ENCODE measurements around the gene FAXC.

The FAXC gene

GRCh38 chr6:99254616-99255550, 94.6 kb downstream of the FAXC start:
- Histone ChIP-seq H3K27ac (ENCODE audit: insufficient read depth, low read depth, low read length, poor library complexity, severe bottlenecking) (no peak overlapping the region), H3K4me1 (ENCODE audit: control insufficient read depth, insufficient read depth, low read length) (no peaks in the 10 kb centered on the region), H3K36me3 (ENCODE audit: control insufficient read depth, insufficient read depth, low read length) (no peaks in the 10 kb centered on the region), H3K4me3 (ENCODE audit: insufficient read depth, low read depth, low read length) (no peak overlapping the region), H3K27me3 (ENCODE audit: control insufficient read depth, insufficient read depth, low read length, poor library complexity, severe bottlenecking) (no peaks in the 10 kb centered on the region), H3K9me3 (ENCODE audit: control insufficient read depth, low read length) (no peaks in the 10 kb centered on the region)
- WGBS, 2 experiments: 91 to 92% methylated on average over 20 of the region's 20 CpGs

GRCh38 chr6:99253271-99253670, 96.2 kb downstream of the FAXC start:
- H3K4me3 ChIP-seq (ENCODE audit: insufficient read depth, low read depth, low read length): no peak overlapping the region
- 90 to 94% methylated on average over 2 of the region's 2 CpGs for WGBS, 2 experiments

GRCh38 chr6:99252421-99252820, 97.1 kb downstream of the FAXC start:
- Histone ChIP-seq H3K36me3 (ENCODE audit: control insufficient read depth, insufficient read depth, low read length) (no peaks in the 10 kb centered on the region), H3K9me3 (ENCODE audit: control insufficient read depth, low read length) (no peaks in the 10 kb centered on the region), H3K4me3 (ENCODE audit: insufficient read depth, low read depth, low read length) (no peak overlapping the region), H3K4me1 (ENCODE audit: control insufficient read depth, insufficient read depth, low read length) (no peaks in the 10 kb centered on the region), H3K27me3 (ENCODE audit: control insufficient read depth, insufficient read depth, low read length, poor library complexity, severe bottlenecking) (no peaks in the 10 kb centered on the region), H3K27ac (ENCODE audit: insufficient read depth, low read depth, low read length, poor library complexity, severe bottlenecking) (no peak overlapping the region)
- WGBS, 2 experiments: 94% methylated on average over 9 of the region's 9 CpGs

More at GRCh38 chr6:99253271-99253670, 96.2 kb downstream of the FAXC start:
- Histone ChIP-seq H3K9me3 (ENCODE audit: control insufficient read depth, low read length) (no peaks in the 10 kb centered on the region), H3K27ac (ENCODE audit: insufficient read depth, low read depth, low read length, poor library complexity, severe bottlenecking) (no peak overlapping the region), H3K36me3 (ENCODE audit: control insufficient read depth, insufficient read depth, low read length) (no peaks in the 10 kb centered on the region), H3K4me1 (ENCODE audit: control insufficient read depth, insufficient read depth, low read length) (no peaks in the 10 kb centered on the region), H3K27me3 (ENCODE audit: control insufficient read depth, insufficient read depth, low read length, poor library complexity, severe bottlenecking) (no peaks in the 10 kb centered on the region)

- H3K27me3 ChIP-seq (ENCODE audit: control insufficient read depth, insufficient read depth, low read length, poor library complexity, severe bottlenecking): no peaks in the 10 kb centered on the region
- no peak overlapping the region for H3K4me3 ChIP-seq (ENCODE audit: insufficient read depth, low read depth, low read length)
- H3K36me3 ChIP-seq (ENCODE audit: control insufficient read depth, insufficient read depth, low read length): no peaks in the 10 kb centered on the region
- no peaks in the 10 kb centered on the region for H3K4me1 ChIP-seq (ENCODE audit: control insufficient read depth, insufficient read depth, low read length)
- no peaks in the 10 kb centered on the region for H3K9me3 ChIP-seq (ENCODE audit: control insufficient read depth, low read length)
- 91 to 98% methylated on average over 2 of the region's 2 CpGs for WGBS, 2 experiments
- no peak overlapping the region for H3K27ac ChIP-seq (ENCODE audit: insufficient read depth, low read depth, low read length, poor library complexity, severe bottlenecking)
These were observed 99.0 kb downstream of the FAXC start for GRCh38 chr6:99250476-99250875.

GRCh38 chr6:99246602-99247001, 102.9 kb downstream of the FAXC start:
- Histone ChIP-seq H3K27me3 (ENCODE audit: control insufficient read depth, insufficient read depth, low read length, poor library complexity, severe bottlenecking) (no peaks in the 10 kb centered on the region), H3K4me3 (ENCODE audit: insufficient read depth, low read depth, low read length) (no peak overlapping the region), H3K36me3 (ENCODE audit: control insufficient read depth, insufficient read depth, low read length) (no peaks in the 10 kb centered on the region), H3K9me3 (ENCODE audit: control insufficient read depth, low read length) (no peaks in the 10 kb centered on the region), H3K27ac (ENCODE audit: insufficient read depth, low read depth, low read length, poor library complexity, severe bottlenecking) (no peak overlapping the region), H3K4me1 (ENCODE audit: control insufficient read depth, insufficient read depth, low read length) (no peaks in the 10 kb centered on the region)
- WGBS, 2 experiments: 100% methylated on average over 1 of the region's 1 CpG; no CpG with 5 or more reads in 1 of the 2 experiments

- H3K27ac ChIP-seq (ENCODE audit: insufficient read depth, low read depth, low read length, poor library complexity, severe bottlenecking): no peak overlapping the region
- no peak overlapping the region for H3K4me3 ChIP-seq (ENCODE audit: insufficient read depth, low read depth, low read length)
- no peaks in the 10 kb centered on the region for H3K27me3 ChIP-seq (ENCODE audit: control insufficient read depth, insufficient read depth, low read length, poor library complexity, severe bottlenecking)
- WGBS, 2 experiments: 55 to 57% methylated on average over 5 of the region's 5 CpGs
- H3K9me3 ChIP-seq (ENCODE audit: control insufficient read depth, low read length): no peaks in the 10 kb centered on the region
- no peaks in the 10 kb centered on the region for H3K4me1 ChIP-seq (ENCODE audit: control insufficient read depth, insufficient read depth, low read length)
- no peaks in the 10 kb centered on the region for H3K36me3 ChIP-seq (ENCODE audit: control insufficient read depth, insufficient read depth, low read length)
These were observed 107.5 kb downstream of the FAXC start for GRCh38 chr6:99241905-99242534.

- Histone ChIP-seq H3K36me3 (ENCODE audit: control insufficient read depth, insufficient read depth, low read length) (no peaks in the 10 kb centered on the region), H3K27ac (ENCODE audit: insufficient read depth, low read depth, low read length, poor library complexity, severe bottlenecking) (no peak overlapping the region), H3K27me3 (ENCODE audit: control insufficient read depth, insufficient read depth, low read length, poor library complexity, severe bottlenecking) (no peaks in the 10 kb centered on the region), H3K9me3 (ENCODE audit: control insufficient read depth, low read length) (no peaks in the 10 kb centered on the region), H3K4me1 (ENCODE audit: control insufficient read depth, insufficient read depth, low read length) (no peaks in the 10 kb centered on the region), H3K4me3 (ENCODE audit: insufficient read depth, low read depth, low read length) (no peak overlapping the region)
- 94 to 98% methylated on average over 3 of the region's 3 CpGs for WGBS, 2 experiments
These were observed 113.5 kb downstream of the FAXC start for GRCh38 chr6:99236010-99236409.

- no peaks in the 10 kb centered on the region for H3K4me1 ChIP-seq (ENCODE audit: control insufficient read depth, insufficient read depth, low read length)
- H3K36me3 ChIP-seq (ENCODE audit: control insufficient read depth, insufficient read depth, low read length): no peaks in the 10 kb centered on the region
- no peak overlapping the region for H3K4me3 ChIP-seq (ENCODE audit: insufficient read depth, low read depth, low read length)
- WGBS, 2 experiments: 98 to 99% methylated on average over 4 of the region's 4 CpGs
- H3K27ac ChIP-seq (ENCODE audit: insufficient read depth, low read depth, low read length, poor library complexity, severe bottlenecking): no peak overlapping the region
- no peaks in the 10 kb centered on the region for H3K9me3 ChIP-seq (ENCODE audit: control insufficient read depth, low read length)
- no peaks in the 10 kb centered on the region for H3K27me3 ChIP-seq (ENCODE audit: control insufficient read depth, insufficient read depth, low read length, poor library complexity, severe bottlenecking)
These were observed 116.3 kb downstream of the FAXC start for GRCh38 chr6:99233219-99233618.

- 89 to 91% methylated on average over 8 of the region's 8 CpGs for WGBS, 2 experiments
- Histone ChIP-seq H3K27me3 (ENCODE audit: control insufficient read depth, insufficient read depth, low read length, poor library complexity, severe bottlenecking) (no peaks in the 10 kb centered on the region), H3K4me3 (ENCODE audit: insufficient read depth, low read depth, low read length) (no peak overlapping the region), H3K4me1 (ENCODE audit: control insufficient read depth, insufficient read depth, low read length) (no peaks in the 10 kb centered on the region), H3K36me3 (ENCODE audit: control insufficient read depth, insufficient read depth, low read length) (no peaks in the 10 kb centered on the region), H3K9me3 (ENCODE audit: control insufficient read depth, low read length) (no peaks in the 10 kb centered on the region), H3K27ac (ENCODE audit: insufficient read depth, low read depth, low read length, poor library complexity, severe bottlenecking) (no peak overlapping the region)
These were observed 117.4 kb downstream of the FAXC start for GRCh38 chr6:99232056-99232455.

- no peak overlapping the region for H3K4me3 ChIP-seq (ENCODE audit: insufficient read depth, low read depth, low read length)
- no peaks in the 10 kb centered on the region for H3K36me3 ChIP-seq (ENCODE audit: control insufficient read depth, insufficient read depth, low read length)
- WGBS, 2 experiments: 89 to 94% methylated on average over 3 of the region's 3 CpGs
- H3K4me1 ChIP-seq (ENCODE audit: control insufficient read depth, insufficient read depth, low read length): no peaks in the 10 kb centered on the region
- no peaks in the 10 kb centered on the region for H3K27me3 ChIP-seq (ENCODE audit: control insufficient read depth, insufficient read depth, low read length, poor library complexity, severe bottlenecking)
- H3K9me3 ChIP-seq (ENCODE audit: control insufficient read depth, low read length): no peaks in the 10 kb centered on the region
- no peak overlapping the region for H3K27ac ChIP-seq (ENCODE audit: insufficient read depth, low read depth, low read length, poor library complexity, severe bottlenecking)
These were observed 124.3 kb downstream of the FAXC start for GRCh38 chr6:99225172-99225571.
